HG03135 (cell line): ENCODE results near the gene TSGA10IP.
"Not testable (repeated sequence)": the region's sequence is repeated elsewhere in the genome, so short reads cannot be mapped to it uniquely, and the experiment has no call there.

Experiments
- ATAC-seq: cut with Tn5 transposase; IDR thresholded peaks from one replicate; pipeline ENCODE4 v1.9.1; 2021; ENCODE audit warnings: mild to moderate bottlenecking, moderate library complexity; ENCODE audit not compliant: unreplicated experiment

The TSGA10IP gene

GRCh38 chr11:65945941-65946558 is 770 bp downstream of the TSGA10IP start:
- no peak for ATAC-seq

- no peak for ATAC-seq
Measured at GRCh38 chr11:65946655-65947054, 1.4 kb downstream of the TSGA10IP start.

GRCh38 chr11:65947133-65947532 is 1.9 kb downstream of the TSGA10IP start:
- ATAC-seq = no peak

- no peak for ATAC-seq
Measured at GRCh38 chr11:65947603-65948125, 2.4 kb downstream of the TSGA10IP start.

DNA sequence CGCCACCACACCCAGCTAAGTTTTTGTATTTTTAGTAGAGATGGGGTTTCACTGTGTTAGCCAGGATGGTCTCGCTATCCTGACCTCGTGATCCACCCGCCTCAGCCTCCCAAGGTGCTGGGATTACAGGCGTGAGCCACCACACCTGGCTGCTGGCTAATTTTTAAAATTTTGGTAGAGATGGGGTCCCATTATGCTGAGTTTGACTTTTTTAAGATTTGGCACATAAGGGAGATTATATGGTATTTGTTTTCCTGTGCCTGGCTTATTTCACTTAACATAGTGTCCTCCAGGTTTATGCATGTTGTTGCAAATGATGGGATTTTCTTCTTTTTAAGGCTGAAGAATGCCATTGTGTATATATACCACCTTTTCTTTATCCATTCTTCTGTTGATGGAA is 5.4 kb downstream of the TSGA10IP start:
- ATAC-seq = not testable (repeated sequence)

- not testable (repeated sequence) for ATAC-seq
Measured at GRCh38 chr11:65951641-65952040, 6.4 kb downstream of the TSGA10IP start.

- no peak for ATAC-seq
Measured at GRCh38 chr11:65952052-65952521, 6.8 kb downstream of the TSGA10IP start.

- no peak for ATAC-seq
Measured at GRCh38 chr11:65953471-65953870, 8.2 kb downstream of the TSGA10IP start.

DNA sequence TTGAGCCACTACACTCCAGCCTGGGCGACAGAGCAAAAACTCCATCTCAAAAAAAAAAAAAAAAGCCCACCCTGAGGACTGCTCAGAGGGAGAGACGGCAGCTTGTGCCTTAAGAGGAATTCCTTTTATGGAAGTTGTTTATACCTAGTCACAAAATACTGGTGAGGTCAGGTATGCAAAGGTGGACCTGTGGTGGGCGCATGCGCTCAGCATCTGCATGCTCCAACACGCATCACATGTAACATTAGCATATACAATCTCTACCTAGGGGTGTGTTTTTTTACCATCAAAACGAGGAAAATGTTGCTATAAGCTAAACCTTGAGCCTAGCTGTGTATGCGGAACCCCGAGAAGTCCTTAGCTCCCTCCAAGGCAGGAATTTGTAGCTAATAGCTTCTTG is 9.5 kb downstream of the TSGA10IP start:
- ATAC-seq = no peak

GRCh38 chr11:65958291-65958690 is 13.0 kb downstream of the TSGA10IP start:
- ATAC-seq = no peak

- no peak for ATAC-seq
Measured at GRCh38 chr11:65958774-65959420, 13.6 kb downstream of the TSGA10IP start.

- ATAC-seq = no peak
Measured at GRCh38 chr11:65960824-65961266, 15.6 kb downstream of the TSGA10IP start.

DNA sequence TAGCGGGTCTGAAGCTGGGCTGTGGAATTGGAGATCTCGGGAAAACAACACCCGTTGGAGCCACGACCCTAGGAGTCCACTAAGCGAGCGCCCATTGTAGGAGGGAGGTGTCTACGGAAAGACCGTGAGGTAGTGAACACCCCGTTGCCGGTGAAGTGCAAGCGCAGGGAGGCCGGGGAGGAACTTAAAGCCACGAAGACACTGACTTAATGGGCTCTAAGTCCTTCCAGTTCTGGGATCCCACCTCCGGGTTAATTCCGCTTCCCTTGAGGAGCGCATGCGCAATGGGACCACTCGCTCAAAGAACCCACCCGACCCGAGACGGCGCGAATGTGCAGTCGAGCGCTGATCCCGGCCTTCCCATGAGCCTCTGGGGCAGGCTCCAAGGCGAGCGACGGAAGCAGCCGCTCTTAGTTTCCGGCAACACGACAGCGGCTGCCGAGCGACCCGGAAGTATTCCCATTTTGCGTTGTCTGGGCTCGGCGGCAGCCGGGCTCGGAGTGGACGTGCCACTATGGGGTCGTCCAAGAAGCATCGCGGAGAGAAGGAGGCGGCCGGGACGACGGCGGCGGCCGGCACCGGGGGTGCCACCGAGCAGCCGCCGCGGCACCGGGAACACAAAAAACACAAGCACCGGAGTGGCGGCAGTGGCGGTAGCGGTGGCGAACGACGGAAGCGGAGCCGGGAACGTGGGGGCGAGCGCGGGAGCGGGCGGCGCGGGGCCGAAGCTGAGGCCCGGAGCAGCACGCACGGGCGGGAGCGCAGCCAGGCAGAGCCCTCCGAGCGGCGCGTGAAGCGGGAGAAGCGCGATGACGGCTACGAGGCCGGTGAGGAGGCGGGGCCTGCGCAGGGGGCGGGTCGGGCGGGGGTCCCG is 16.2 kb downstream of the TSGA10IP start, which contains the start of gene SART1:
Gene SART1, plus strand, starts transcription at position 468 of the 874 bp plus-strand sequence. Its CDS starts 47 bp downstream, at position 515.
- ATAC-seq = peak; percentile 74

DNA sequence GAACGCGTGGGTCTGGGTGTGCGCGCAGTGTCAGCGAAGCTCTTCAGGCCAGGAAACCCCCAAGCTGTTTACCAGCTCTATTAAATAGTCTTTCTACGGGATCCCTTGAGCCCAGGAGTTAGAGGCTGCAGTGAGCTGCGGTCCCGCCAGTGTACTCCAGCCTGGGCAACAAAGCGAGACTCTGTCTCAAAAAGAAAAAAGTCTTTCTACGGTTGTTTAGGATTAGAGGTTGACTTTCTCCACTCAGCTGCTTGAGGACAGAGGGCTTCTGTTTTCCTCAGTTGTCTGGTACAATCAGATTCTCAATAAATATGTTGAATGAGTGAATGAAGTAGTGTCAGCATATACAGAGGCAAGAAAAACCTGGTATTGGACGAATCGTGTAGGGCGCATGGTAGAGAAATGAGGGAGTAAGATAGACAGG is 16.9 kb downstream of the TSGA10IP start:
- no peak for ATAC-seq

DNA sequence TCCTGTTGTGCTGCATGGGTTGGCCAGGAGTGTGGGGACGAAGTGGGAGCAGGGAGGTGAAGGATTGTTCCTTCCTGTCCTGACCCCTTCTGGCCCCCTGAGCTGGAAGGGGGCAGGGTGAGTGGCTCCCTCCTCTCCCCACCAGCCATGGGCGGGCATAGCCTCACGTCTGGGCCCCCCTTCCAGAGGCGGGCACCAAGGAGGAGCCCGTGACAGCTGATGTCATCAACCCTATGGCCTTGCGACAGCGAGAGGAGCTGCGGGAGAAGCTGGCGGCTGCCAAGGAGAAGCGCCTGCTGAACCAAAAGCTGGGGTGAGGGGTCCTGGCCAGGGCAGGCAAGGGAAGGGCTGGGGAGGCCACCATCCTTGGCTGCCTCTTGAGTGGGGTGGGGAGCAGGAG is 19.6 kb downstream of the TSGA10IP start:
- no peak for ATAC-seq

- ATAC-seq = no peak
Measured at GRCh38 chr11:65965986-65966762, 20.9 kb downstream of the TSGA10IP start.

GRCh38 chr11:65967329-65967934 is 22.2 kb downstream of the TSGA10IP start:
- ATAC-seq = no peak

GRCh38 chr11:65968600-65969482 is 23.6 kb downstream of the TSGA10IP start:
- no peak for ATAC-seq

DNA sequence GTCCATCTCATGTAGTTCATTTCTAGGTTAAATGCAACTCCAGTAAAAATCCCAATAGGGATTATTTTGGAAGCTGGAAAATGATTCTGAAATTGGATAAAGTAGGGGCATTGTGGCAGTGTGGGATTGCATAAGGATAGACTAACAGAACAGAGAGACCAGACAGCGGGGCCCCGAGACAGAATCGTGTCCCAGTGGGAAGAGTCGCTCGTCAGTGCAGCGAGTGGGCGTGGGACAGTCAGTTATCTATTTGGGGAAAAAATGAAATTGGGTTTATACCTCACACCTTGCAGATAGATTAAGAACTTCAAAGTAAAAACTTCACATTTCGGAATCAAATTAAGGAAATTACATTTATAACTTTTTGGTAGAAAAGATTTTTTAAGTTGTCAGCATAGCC is 26.8 kb downstream of the TSGA10IP start:
- ATAC-seq = no peak
